BJ (cell line): Measurements from ENCODE around the gene ARAP3. TPM values are rescaled to one million over a fixed set of nuclear protein-coding genes. Genes with fewer than 3 reads are reported as not detected.
"Not testable (repeated sequence)": the region's sequence is repeated elsewhere in the genome, so short reads cannot be mapped to it uniquely, and the experiment has no call there.

ENCODE experiments used
- CTCF ChIA-PET: fragments of 350-600 bp; formaldehyde crosslinking; extraction: SDS; loops from one replicate; lab custom pipeline; 2021; ENCODE audit warnings: antibody characterized with exemption, inconsistent platforms; lab: Yijun Ruan, JAX
- POLR2A ChIA-PET: fragments of 300-600 bp; sonication (Branson Sonifier 250); formaldehyde crosslinking; extraction: SDS; loops from one replicate; lab custom pipeline; 2021; ENCODE audit warnings: antibody characterized with exemption; lab: Charles Lee
- DNase-seq: peaks from one replicate; pipeline ENCODE4 v3.0.0-alpha.2; 2011; ENCODE audit warnings: low read depth
- H3K27me3 ChIP-seq: 2 replicates; pipeline ENCODE4 v1.6.0; 2011; ENCODE audit warnings: low read length; ENCODE audit not compliant: control insufficient read depth, insufficient read depth
- H3K36me3 ChIP-seq: 2 replicates; pipeline ENCODE4 v1.5.1; 2011; ENCODE audit warnings: low read length; ENCODE audit not compliant: control insufficient read depth, insufficient read depth
- H3K4me3 ChIP-seq: 2 replicates; pipeline ENCODE4 v1.5.1; 2011; ENCODE audit warnings: low read depth, mild to moderate bottlenecking, control low read depth, low read length
- CTCF ChIP-seq: IDR thresholded peaks from 2 replicates; pipeline ENCODE4 v1.5.1; 2011; ENCODE audit warnings: low read depth, mild to moderate bottlenecking, control low read depth, inconsistent platforms, low read length, moderate library complexity; ENCODE audit not compliant: insufficient read depth
- polyA plus RNA-seq: library from polyadenylated mRNA; depleted of rRNA; stranded (reverse); fragments of >200 nt; gene quantifications from 2 replicates; pipeline ENCODE4 v1.2.3, GENCODE V29; 2011

Gene ARAP3
- polyA plus RNA-seq, 1 experiment, result 5.6 TPM

GRCh38 chr5:141617128-141617527 lies 64.9 kb downstream of the ARAP3 start:
- no peaks in the 10 kb centered on the region for H3K27me3 ChIP-seq
- no peak overlapping the region for H3K4me3 ChIP-seq
- ChIA-PET CTCF (interaction anchor here (0.7 to 13.1 kb wide), 8 partner anchors 9 to 50 kb away, joined by 3 to 270 read pairs (median 4); partner anchors contain the start of gene RELL2), POLR2A (no interaction called here)
- peaks cover 9% of the 10 kb centered on the region; the same call in 1 of the 2 replicates for H3K36me3 ChIP-seq
- DNase-seq, result no peak
- no peak for TF ChIP-seq CTCF

GRCh38 chr5:141615991-141616720 lies 65.9 kb downstream of the ARAP3 start:
- Histone ChIP-seq H3K36me3 (peaks cover 4% of the 10 kb centered on the region; the same call in 1 of the 2 replicates), H3K4me3 (no peak overlapping the region), H3K27me3 (no peaks in the 10 kb centered on the region)
- POLR2A ChIA-PET, result no interaction called here
- CTCF ChIA-PET, result interaction anchor here (0.8 to 13.1 kb wide), 6 partner anchors 8 to 25 kb away, joined by 3 to 270 read pairs (median 8); partner anchors contain the start of gene RELL2
- TF ChIP-seq CTCF, result no peak
- no peak for DNase-seq

GRCh38 chr5:141613344-141613743 lies 68.7 kb downstream of the ARAP3 start:
- Histone ChIP-seq H3K4me3 (no peak overlapping the region), H3K27me3 (no peaks in the 10 kb centered on the region), H3K36me3 (no peaks in the 10 kb centered on the region)
- ChIA-PET CTCF (interaction anchor here (1.5 to 13.1 kb wide), 2 partner anchors 9 to 23 kb away, joined by 4 to 270 read pairs; no protein-coding TSS in a partner anchor), POLR2A (no interaction called here)
- no peak for TF ChIP-seq CTCF
- no peak for DNase-seq

GRCh38 chr5:141611289-141611688 lies 70.7 kb downstream of the ARAP3 start:
- CTCF ChIA-PET, result no interaction called here
- Histone ChIP-seq H3K36me3 (no peaks in the 10 kb centered on the region), H3K27me3 (no peaks in the 10 kb centered on the region), H3K4me3 (no peak overlapping the region)
- DNase-seq, result no peak
- POLR2A ChIA-PET, result no interaction called here
- no peak for TF ChIP-seq CTCF

- not testable (repeated sequence) for H3K36me3 ChIP-seq, DNase-seq, H3K27me3 ChIP-seq, H3K4me3 ChIP-seq
- POLR2A ChIA-PET, result interaction anchor here (0.8 kb wide), 1 partner anchor 82 kb away, joined by 5 read pairs; no protein-coding TSS in a partner anchor
- CTCF ChIA-PET, result interaction anchor here (1.6 to 3.5 kb wide), 2 partner anchors 9 to 18 kb away, joined by 7 to 24 read pairs; partner anchors contain the start of gene DIAPH1
Observed at GRCh38 chr5:141609921-141610320, 72.1 kb downstream of the ARAP3 start.
